ENCODE data around the gene SENP5.
A peak's percentile ranks its signal among the peaks of the same experiment; 100 is the strongest.

SENP5 gene

GRCh38 chr3:196969660-196970546 lies 102.2 kb downstream of the SENP5 start:
- DNase-seq = peak; percentile 80

- no peak for DNase-seq
Observed at GRCh38 chr3:196970547-196971093, 102.9 kb downstream of the SENP5 start.

GRCh38 chr3:196971094-196971698 lies 103.5 kb downstream of the SENP5 start:
- no peak for DNase-seq

GRCh38 chr3:196974661-196975060 lies 106.9 kb downstream of the SENP5 start:
- DNase-seq = no peak

GRCh38 chr3:196975349-196975748 lies 107.6 kb downstream of the SENP5 start:
- DNase-seq = no peak

- DNase-seq = no peak
Observed at GRCh38 chr3:196976941-196977340, 109.2 kb downstream of the SENP5 start.

GRCh38 chr3:196979545-196979944 lies 111.8 kb downstream of the SENP5 start:
- DNase-seq = no peak

- DNase-seq = no peak
Observed at GRCh38 chr3:196981657-196982056, 113.9 kb downstream of the SENP5 start.

- DNase-seq = no peak
Observed at GRCh38 chr3:196983186-196983585, 115.5 kb downstream of the SENP5 start.
